ENCODE results near the gene FLNB.

The FLNB gene

GRCh38 chr3:58116161-58116955 lies 108.1 kb downstream of the FLNB start:
- peak; percentile 26 for DNase-seq

GRCh38 chr3:58116985-58117384 lies 108.8 kb downstream of the FLNB start:
- DNase-seq = no peak

- no peak for DNase-seq
Observed at GRCh38 chr3:58117561-58118181, 109.4 kb downstream of the FLNB start.

- no peak for DNase-seq
Observed at GRCh38 chr3:58119186-58119585, 111.0 kb downstream of the FLNB start.

GRCh38 chr3:58120075-58120812 lies 112.0 kb downstream of the FLNB start:
- DNase-seq = no peak

GRCh38 chr3:58121183-58121582 lies 113.0 kb downstream of the FLNB start:
- DNase-seq = no peak

GRCh38 chr3:58122936-58123700 lies 114.9 kb downstream of the FLNB start:
- no peak for DNase-seq

- DNase-seq = no peak
Observed at GRCh38 chr3:58124387-58124786, 116.2 kb downstream of the FLNB start.

GRCh38 chr3:58129041-58129770 lies 121.0 kb downstream of the FLNB start:
- no peak for DNase-seq

GRCh38 chr3:58130591-58130990 lies 122.4 kb downstream of the FLNB start:
- DNase-seq = no peak

GRCh38 chr3:58131101-58131825 lies 123.0 kb downstream of the FLNB start:
- no peak for DNase-seq

- DNase-seq = no peak
Observed at GRCh38 chr3:58132850-58133249, 124.6 kb downstream of the FLNB start.

GRCh38 chr3:58134468-58134867 lies 126.2 kb downstream of the FLNB start:
- no peak for DNase-seq

GRCh38 chr3:58135712-58136543 lies 127.7 kb downstream of the FLNB start:
- DNase-seq = no peak

- DNase-seq = no peak
Observed at GRCh38 chr3:58137306-58137705, 129.1 kb downstream of the FLNB start.

GRCh38 chr3:58141766-58142345 lies 133.6 kb downstream of the FLNB start:
- DNase-seq = no peak

GRCh38 chr3:58143417-58144055 lies 135.3 kb downstream of the FLNB start:
- no peak for DNase-seq

GRCh38 chr3:58144478-58145325 lies 136.5 kb downstream of the FLNB start:
- no peak for DNase-seq

GRCh38 chr3:58148049-58148448 lies 139.8 kb downstream of the FLNB start:
- no peak for DNase-seq
